Ascending aorta (tissue), 2 donors: ENCODE data around the gene ALDH16A1. TPM values are rescaled to one million over a fixed set of nuclear protein-coding genes. Genes with fewer than 3 reads are reported as not detected.

Experiments
- DNase-seq, 2 donors: peaks; one replicate each; pipeline ENCODE4 v3.0.0-alpha.2; 2019; ENCODE audit warnings: low spot score in 2 of 2
- H3K27ac ChIP-seq, 2 donors: fragments of 200-600 bp; sonication (generic); one replicate each; pipeline ENCODE4 v1.5.1; 2016 to 2017; ENCODE audit warnings: mild to moderate bottlenecking in 1 of 2
- H3K27me3 ChIP-seq: fragments of 200-600 bp; sonication (generic); one replicate; pipeline ENCODE4 v1.5.1; 2017
- H3K36me3 ChIP-seq, 2 donors: fragments of 200-600 bp; sonication (generic); one replicate each; pipeline ENCODE4 v1.5.1; 2016
- H3K4me1 ChIP-seq, 2 donors: fragments of 200-600 bp; sonication (generic); one replicate each; pipeline ENCODE4 v1.5.1; 2016 to 2017; ENCODE audit warnings: mild to moderate bottlenecking in 1 of 2
- H3K4me3 ChIP-seq, 2 donors: fragments of 200-600 bp; sonication (generic); one replicate each; pipeline ENCODE4 v1.5.1; 2016 to 2017; ENCODE audit warnings: mild to moderate bottlenecking in 1 of 2
- H3K9me3 ChIP-seq, 2 donors: fragments of 200-600 bp; sonication (generic); one replicate each; pipeline ENCODE4 v1.5.1; 2016
- CTCF ChIP-seq, 3 experiments: fragments of 200-600 bp in 2 of 3; fragments of 450-650 bp in 1 of 3; sonication (generic) in 2 of 3; IDR thresholded peaks; one replicate each; pipeline ENCODE4 v1.5.1; 2016 to 2019; ENCODE audit warnings: antibody characterized with exemption in 3 of 3, mild to moderate bottlenecking in 1 of 3, moderate library complexity in 1 of 3
- intact Hi-C: fragments of 100-400 bp; cut with DNase I; formaldehyde crosslinking; loops from one replicate; pipeline ENCODE4 v1.15.1; 2023
- total RNA-seq: library from RNA; depleted of rRNA; stranded (reverse); fragments of >200 nt; gene quantifications from one replicate; pipeline ENCODE4 v1.1.0, GENCODE V29; 2016

The ALDH16A1 gene
- total RNA-seq, 1 donor from 2014 or later = 27.9 TPM

- Histone ChIP-seq H3K4me1 (no peaks in the 10 kb centered on the region), H3K36me3 (no peaks in the 10 kb centered on the region), H3K27ac (no peak overlapping the region), H3K9me3 (no peaks in the 10 kb centered on the region), H3K27me3 (peaks cover 33% of the 10 kb centered on the region), H3K4me3 (no peak overlapping the region)
- no peak for TF ChIP-seq CTCF (IDR thresholded peaks at IDR 0.05)
- DNase-seq = no peak
- intact Hi-C loops = no loop called here
These were observed 14.8 kb upstream of the ALDH16A1 start for GRCh38 chr19:49438261-49438660.

- peaks cover 21% of the 10 kb centered on the region for H3K27me3 ChIP-seq
- no peak for TF ChIP-seq CTCF (IDR thresholded peaks at IDR 0.05)
- DNase-seq = no peak
- H3K4me1 ChIP-seq = no peaks in the 10 kb centered on the region
- no peak overlapping the region for H3K4me3 ChIP-seq
- H3K27ac ChIP-seq = no peak overlapping the region
- no peaks in the 10 kb centered on the region for H3K9me3 ChIP-seq
- no peaks in the 10 kb centered on the region for H3K36me3 ChIP-seq
- intact Hi-C loops = no loop called here
These were observed 13.2 kb upstream of the ALDH16A1 start for GRCh38 chr19:49439836-49440235.

DNA sequence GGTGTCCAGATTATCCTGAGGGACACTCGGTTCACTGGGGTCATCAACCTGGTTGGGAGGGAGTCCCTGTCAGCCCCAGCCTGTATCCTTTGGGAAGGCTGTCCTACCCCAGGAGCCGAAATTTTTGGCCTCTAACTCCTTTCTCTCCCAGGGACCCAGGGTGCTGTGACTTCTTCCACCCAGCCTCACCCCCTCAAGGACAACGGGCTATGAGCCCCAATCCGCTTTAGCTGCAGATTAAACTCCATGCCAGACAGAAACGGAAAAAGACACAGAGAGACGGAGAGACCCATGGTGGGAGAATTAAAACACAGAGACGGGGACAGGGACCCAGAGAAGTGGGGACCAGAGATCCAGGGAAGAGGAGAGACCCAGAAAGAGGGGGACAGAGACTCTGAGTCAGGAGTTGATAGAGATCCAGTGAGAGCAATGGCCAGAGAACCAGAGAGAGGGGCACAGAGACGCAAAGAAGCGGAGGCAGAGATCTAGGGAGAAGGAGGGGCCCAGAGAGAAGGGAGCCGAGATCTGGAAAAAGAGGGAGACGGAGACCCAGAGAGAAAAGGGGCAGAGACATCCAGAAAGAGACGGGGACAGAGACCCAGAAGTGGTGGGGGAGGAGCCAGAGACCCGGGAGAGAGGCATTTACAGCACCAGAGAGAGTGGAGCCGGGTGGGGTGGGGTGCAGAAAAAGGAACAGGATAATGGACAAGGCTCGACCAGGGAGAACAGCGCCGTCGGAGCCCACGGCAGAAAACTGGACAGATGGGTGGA is 12.4 kb upstream of the ALDH16A1 start:
- H3K4me3 ChIP-seq = peak overlapping the region; percentile 42 to 75
- intact Hi-C loops = no loop called here
- no peaks in the 10 kb centered on the region for H3K36me3 ChIP-seq
- H3K4me1 ChIP-seq = no peaks in the 10 kb centered on the region
- TF ChIP-seq CTCF (IDR thresholded peaks at IDR 0.05) = no peak
- H3K27me3 ChIP-seq = peaks cover 21% of the 10 kb centered on the region
- H3K9me3 ChIP-seq = no peaks in the 10 kb centered on the region
- DNase-seq = no peak
- no peak overlapping the region for H3K27ac ChIP-seq

DNA sequence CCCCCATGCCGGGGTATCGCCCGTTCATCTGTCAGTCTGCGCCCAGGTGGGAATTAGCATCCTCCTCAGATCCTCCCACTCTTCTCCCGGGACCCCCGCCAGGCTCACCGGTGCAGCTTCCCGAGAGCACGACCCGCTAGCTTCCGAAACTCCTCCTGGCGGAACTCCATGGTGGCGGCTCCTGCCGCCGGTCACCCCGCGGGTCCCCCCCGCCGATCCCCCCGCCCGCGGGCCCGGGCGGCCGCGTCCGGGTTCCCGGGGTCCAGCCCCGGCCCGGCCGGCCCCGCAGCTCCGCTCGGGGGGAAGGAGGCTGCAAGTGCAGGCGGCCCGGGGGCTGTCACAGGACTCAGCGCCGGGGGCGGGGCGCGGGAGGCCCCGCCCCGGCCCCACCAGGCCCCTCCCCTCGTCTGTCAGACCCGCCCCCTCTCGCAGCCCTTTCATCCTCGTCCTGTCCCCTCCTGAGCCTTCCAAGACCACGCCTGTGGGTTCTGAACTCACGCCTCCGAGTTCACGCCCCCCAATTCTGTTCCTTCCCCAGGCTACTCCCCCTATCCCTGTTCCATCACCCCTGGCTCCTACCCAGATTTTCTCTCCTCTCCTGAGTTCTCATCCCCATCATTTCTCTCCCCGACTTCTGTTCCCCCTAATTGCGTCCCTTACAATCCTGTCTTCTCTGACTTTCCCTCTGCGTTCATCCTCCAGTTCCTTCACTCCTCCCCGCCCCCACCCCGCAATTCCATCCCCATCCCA is 11.6 kb upstream of the ALDH16A1 start, which contains the start of gene SLC17A7:
Gene SLC17A7 (minus strand): TSS at position 318 of the 750 bp plus-strand sequence. CDS start 148 bp downstream, at position 170.
- no peaks in the 10 kb centered on the region for H3K9me3 ChIP-seq
- no peak for TF ChIP-seq CTCF (IDR thresholded peaks at IDR 0.05)
- H3K27me3 ChIP-seq = peaks cover 17% of the 10 kb centered on the region
- H3K4me1 ChIP-seq = no peaks in the 10 kb centered on the region
- intact Hi-C loops = no loop called here
- H3K27ac ChIP-seq = peak within 1 kb of the TSS; percentile 36 to 66
- peak within 1 kb of the TSS; percentile 42 to 75 for H3K4me3 ChIP-seq
- H3K36me3 ChIP-seq = no peaks in the 10 kb centered on the region
- DNase-seq = peak in 1 of 2 donors; percentile 78

DNA sequence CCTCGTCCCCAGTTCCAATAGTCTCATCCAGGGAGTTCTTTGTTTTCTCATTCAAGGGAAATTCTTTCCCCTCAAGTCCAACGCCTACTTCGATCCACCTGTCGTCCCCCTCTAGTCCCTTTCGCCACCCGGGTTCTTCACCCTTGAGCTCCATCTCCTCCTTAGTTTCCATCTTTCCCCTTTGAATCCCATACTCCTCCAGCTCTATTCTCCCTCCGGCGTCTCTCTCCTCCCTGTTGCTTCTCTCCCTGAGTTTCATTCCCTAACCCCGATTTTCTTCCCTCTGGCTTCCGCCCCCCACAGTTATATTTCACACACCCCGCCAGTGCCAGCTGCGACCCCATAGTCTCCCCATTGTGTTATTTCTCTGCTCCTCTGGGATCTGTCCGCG is 11.1 kb upstream of the ALDH16A1 start:
- Histone ChIP-seq H3K4me1 (no peaks in the 10 kb centered on the region), H3K36me3 (peaks cover 0 to 3% of the 10 kb centered on the region in 2 donors), H3K27ac (peak overlapping the region in 1 of 2 donors; percentile 36), H3K9me3 (no peaks in the 10 kb centered on the region), H3K4me3 (peak overlapping the region in 1 of 2 donors; percentile 75), H3K27me3 (peaks cover 14% of the 10 kb centered on the region)
- intact Hi-C loops = loop anchor here (2.0 kb wide), 1 partner anchor 215 kb away; no protein-coding TSS in a partner anchor
- DNase-seq = no peak
- TF ChIP-seq CTCF (IDR thresholded peaks at IDR 0.05) = no peak
